ENCODE results near the gene TFAP2D.

The TFAP2D gene

DNA sequence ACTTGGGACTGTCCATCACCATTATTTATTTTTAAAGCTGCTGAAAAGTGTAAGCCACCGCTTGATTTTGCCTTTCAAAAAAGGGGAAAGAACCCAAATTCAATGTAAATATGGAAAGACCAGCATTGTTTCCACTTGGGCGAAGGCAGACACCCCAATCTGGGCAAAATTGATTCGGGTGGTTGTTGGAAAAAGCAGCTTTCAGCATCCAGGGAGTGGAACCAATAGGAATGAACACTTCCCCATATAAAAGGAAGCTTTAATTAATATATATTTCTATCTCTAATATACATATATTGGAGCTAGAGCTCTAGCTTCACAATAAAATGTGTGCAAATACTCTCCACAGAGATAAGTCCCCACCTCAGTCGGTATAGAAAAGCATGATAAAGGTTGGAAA lies at the start of gene TFAP2D:
Gene TFAP2D, plus strand, starts transcription at position 301 of the 400 bp plus-strand sequence. CDS start 530 bp downstream, outside the sequence.
- DNase-seq (ENCODE audit: low read depth in 2 of 3, low spot score in 2 of 3): no peak

DNA sequence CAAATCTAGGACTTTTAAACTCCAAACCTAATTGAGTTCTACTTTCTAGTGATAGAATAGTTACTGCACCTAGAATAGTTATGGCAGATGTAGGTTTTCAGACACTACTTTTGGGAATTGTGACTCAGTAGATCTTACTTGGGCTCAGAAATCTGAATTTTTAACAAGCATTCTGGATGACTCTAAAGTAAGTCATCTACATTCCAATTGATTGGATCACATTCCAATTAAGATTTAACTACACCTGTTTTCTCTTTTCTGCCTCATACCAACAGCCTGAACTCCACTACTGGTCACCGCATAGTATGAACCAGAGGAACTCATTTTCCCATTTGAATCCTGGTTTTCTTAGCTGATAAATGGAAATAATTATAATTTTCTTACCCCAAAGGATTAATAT lies 49.5 kb upstream of the TFAP2D start:
- no peak for DNase-seq (ENCODE audit: low read depth in 2 of 3, low spot score in 2 of 3)

DNA sequence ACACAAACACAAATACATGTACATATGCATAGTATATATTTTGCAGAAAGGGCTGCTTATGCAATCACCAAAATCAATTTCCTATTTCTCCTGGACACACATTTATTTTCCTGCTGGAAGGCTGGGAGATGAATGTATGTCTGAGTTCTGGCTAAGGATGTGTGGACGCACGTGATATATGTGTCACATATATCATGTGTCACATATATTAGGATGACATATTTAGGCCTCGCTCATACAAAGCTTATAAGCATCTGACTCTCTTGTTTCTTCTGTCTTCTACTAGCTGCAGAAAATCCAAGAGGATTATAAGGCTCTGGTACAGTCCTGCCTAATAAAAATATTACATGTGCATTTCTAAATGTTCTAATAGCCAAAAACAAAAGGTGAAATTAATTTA lies 47.2 kb upstream of the TFAP2D start:
- no peak for DNase-seq (ENCODE audit: low read depth in 2 of 3, low spot score in 2 of 3)

DNA sequence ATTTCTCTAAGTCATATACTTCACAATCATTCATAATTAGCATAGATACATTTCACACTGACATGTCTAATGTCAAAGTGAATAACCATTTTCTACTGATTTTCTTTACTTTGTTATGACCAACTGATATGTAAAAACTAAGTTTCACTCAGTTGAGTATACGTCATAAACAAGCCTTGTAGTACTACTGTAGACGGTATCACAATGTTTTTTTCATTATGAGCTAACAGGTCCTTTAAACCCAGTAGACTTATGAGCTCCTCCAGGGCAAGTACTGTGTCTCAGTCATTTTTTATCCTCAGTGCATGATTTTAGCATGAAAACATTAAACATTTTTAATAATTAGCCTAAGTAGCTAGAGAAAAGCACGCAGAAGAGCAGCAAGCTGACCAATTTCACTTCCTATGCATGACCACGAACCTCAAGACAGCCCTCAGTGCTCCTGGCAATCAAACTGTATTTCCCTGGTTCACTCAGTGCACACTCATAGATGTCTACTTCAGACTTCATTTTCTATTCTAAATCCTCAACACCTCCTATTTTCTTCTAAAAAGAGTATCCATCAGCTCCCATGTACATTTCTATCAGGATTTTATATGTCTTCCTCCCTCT lies 32.0 kb upstream of the TFAP2D start:
- no peak for DNase-seq (ENCODE audit: low read depth in 2 of 3, low spot score in 2 of 3)

DNA sequence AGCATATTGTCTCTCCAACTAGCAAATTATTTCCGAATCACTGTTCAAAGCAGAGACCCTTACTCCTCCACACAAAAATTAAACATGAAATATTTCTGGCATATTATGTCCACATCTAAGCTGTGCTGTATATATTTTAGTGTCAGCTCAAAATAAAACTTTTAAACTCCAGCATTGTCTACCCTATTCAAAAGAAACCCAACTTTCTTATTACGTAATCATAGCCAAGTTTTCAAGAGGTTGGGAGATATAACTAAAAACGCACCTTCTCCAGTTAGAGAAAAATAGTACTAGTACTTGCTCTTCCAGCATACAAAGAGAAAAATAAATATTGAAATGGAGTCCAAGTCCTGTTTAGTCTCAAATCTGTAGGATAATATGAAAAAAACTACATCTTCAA lies 24.1 kb upstream of the TFAP2D start:
- DNase-seq (ENCODE audit: low read depth in 2 of 3, low spot score in 2 of 3): no peak

DNA sequence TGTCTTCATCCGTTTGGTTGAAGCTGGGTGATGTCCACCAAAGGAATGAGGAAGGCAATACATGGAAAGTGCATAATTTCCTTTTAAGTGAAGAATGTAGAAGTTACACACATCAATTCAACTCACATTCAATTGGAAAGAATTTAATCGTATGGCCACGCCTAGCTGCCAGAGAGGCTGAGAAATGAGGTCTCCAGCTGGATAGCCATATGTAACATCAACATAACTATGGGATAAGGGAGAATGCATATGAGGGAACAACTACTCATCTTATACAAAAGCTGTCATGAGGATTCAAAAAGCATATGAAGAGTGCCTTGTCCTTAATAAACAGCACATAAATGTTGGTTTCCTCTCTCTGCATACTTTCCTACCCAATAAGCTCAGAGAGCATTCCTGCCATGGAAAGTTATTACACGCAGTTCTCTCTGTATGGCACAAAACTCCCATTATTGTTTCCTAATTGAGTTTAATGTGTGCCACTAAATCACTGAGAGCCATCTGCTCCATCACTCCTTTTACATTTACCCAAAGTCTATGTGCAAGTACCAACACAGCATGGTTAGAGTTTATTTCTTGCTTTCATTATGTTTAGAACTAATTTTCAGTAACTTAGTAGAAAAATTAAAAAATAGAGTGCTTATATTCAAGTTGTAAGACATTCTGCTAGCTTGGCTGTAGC lies 21.4 kb upstream of the TFAP2D start:
- no peak for DNase-seq (ENCODE audit: low read depth in 2 of 3, low spot score in 2 of 3)

DNA sequence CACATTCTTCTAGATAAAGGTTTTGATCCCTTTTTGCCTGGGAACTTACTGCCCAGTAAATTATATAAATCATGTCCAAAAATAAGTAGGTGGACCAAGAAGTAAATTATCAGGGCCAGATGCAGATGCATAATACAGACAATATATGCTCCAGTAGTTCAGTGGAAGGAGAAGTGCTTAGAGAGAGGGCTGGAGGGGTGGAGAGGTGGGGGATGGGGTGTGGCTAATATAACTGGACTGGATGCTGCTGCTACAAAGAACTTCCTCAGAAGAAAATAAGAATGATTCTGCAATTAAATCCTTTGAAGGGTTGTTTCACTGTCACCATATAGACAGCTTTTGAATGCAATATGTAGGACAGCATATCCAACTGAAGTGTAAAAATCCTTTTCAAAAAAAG lies 14.8 kb upstream of the TFAP2D start:
- DNase-seq (ENCODE audit: low read depth in 2 of 3, low spot score in 2 of 3): no peak

DNA sequence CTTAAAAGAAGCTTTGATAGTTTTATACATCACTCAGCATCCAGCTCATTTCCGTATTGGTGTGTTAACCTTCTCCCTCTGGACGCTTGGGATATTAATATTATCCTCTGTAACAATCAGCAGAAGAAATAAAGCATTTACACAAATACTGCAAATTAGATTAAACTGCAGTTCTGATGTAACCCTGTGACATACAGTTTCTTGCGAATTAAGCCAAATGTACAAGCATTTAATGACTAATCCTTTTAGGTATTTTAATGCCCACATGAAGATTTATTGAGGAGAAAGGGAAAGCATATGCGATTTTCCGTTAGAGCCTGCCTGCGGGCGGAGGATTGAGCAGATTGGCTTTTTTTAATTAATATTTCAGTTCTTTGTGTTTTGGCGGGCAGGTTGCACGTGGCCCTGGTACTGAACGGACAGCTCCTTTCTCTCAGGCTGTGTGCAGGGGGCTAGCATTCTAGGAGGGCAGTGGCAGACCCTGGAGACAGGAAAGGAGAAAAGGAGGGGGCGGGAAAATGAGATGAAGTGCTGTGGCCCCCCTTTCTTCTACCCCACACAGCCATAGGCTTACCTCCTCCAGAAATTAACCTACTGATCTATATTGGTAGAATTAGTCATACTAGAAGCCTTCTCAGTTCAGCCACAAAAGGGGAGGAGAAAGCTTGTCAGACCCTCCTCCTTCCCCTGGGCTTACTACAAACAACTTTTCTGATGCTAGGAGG lies 14.1 kb upstream of the TFAP2D start:
- no peak for DNase-seq (ENCODE audit: low read depth in 2 of 3, low spot score in 2 of 3)

DNA sequence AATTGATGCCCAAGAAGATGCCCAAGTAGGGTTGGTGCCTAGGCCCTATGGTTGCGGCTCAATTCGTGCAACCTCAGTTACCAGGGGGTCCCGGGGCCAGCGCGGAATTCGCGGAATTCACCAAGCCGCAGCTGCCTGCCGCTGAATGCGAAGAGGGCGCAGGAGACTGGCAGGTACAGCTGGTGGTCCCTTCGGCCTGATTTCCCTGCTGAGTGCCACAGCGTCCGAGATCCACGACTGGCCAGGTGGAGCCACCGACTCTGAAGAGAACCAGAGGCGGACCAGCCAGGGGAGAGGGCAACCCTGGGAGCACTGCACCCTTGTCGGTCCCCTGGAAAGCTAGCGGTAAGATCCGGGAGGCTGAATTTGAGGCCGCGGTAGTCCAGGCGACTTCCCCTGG lies 6.8 kb upstream of the TFAP2D start:
- no peak for DNase-seq (ENCODE audit: low read depth in 2 of 3, low spot score in 2 of 3)

DNA sequence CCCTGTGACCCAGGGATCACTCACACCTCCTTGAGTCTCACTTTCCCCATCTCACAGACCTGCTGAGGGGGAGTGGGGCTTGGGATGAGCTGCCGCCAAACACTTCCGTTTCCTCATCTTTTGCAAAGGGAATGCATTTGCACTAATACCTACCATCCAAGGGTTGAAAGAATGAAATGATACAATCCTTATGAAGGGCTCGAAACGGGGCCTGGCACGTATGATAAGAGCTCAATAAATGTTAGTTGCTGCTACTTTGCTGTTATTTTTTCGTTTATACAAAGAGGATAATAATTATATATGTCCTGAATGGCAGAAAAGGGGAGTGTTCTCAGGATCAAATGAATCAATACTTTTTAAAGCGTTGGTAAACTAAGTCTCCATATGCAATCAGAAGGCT lies 6.1 kb upstream of the TFAP2D start:
- DNase-seq (ENCODE audit: low read depth in 2 of 3, low spot score in 2 of 3): no peak

DNA sequence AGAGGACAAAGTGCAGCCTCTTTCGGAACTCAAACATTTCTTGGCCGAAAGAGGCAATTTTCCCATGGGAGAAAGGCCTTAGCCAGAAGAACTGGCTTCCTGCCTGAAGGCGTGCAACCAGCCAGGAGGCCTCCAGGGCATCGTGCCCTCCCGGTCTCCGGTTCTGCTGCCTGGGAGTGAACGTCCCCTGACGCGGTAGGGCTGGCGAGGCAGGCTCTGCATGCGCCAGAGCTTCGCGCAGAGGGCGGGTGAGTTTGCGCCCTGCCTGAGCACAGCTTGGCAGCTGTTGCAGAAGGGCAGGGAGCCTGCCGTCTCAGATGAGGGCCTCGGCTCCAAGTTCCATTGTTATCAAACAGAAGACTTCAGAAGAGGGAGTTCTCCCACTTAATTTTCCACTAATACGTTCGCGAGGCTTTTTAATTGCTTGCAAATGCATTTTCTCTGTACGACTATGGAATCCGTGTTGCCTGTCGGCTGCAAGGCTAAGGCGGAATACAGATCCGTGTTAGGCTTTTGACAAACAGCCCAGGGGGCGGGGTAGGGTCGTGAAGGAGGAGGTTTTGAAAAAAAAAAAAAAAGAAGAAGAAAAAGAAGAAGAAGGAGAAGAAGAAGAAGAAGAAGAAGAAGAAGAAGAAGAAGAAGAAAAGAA lies 5.5 kb upstream of the TFAP2D start:
- no peak for DNase-seq (ENCODE audit: low read depth in 2 of 3, low spot score in 2 of 3)

DNA sequence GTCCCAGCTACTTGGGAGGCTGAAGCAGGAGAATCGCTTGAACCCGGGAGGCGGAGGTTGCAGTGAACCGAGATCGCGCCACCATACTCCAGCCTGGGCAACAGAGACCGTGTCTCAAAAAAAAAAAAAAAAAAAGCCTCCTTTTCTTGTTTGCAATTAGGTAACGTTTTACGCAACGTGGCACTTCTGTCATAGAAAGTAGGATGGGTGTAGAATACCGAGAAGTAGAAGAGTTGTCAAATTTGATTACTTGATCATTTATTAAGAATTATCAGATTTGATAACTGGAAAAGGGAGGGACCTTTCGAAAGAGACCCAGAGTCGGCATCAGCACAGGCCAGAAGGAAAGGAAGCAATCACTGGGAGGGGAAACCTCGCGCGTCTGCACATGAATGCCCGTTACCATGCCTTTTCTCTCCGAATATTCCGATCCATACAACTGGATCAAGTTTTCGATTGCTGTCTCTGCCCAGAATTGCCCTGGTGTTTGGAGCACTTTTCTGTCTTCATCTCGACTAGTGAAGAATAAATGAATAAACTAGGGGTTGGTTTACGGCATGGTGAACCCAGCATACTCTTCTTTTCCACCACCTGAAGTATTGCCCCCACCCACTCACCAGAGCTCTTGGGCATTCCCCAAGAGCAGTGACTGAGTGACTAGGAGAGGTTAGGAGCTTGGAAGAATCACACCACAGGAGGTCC lies 4.5 kb upstream of the TFAP2D start:
- DNase-seq (ENCODE audit: low read depth in 2 of 3, low spot score in 2 of 3): no peak

DNA sequence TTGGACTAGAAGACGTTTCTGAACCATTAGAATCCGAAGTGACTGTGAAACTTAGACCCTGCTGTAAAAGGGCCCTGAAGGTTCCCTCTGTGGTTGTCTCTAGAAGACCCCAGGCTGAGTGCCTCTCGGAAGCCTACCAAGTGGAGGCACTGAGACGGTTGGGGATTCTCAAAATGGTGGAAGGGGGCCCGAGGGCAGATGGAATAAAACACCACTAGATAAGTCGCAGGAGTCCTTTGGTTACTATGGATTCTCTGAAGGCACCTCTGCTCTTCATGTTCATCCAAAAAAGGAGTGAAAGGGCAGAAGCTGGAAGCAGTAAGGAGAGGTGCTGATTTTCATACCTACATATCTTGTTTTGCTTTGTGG lies 4.0 kb upstream of the TFAP2D start:
- no peak for DNase-seq (ENCODE audit: low read depth in 2 of 3, low spot score in 2 of 3)

DNA sequence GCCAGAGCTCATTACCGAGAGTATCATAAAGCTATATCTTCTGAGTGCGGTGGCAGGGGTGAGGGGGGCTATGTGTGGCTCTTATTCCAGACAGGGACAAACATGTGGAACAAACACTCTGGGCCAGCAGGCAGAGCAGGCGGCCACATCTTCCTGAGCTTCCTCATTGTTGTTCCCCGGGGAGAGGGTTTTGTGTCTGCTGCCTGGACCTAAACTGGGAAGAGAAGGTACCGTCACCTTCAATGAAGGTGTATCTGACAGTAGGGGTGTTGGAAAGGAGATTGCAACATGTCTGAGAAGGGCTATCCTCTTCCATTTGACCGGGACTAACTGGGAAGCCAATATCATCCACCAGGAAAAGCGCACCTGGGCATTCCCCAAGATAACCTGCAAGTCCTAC lies 1.6 kb upstream of the TFAP2D start:
- no peak for DNase-seq (ENCODE audit: low read depth in 2 of 3, low spot score in 2 of 3)

DNA sequence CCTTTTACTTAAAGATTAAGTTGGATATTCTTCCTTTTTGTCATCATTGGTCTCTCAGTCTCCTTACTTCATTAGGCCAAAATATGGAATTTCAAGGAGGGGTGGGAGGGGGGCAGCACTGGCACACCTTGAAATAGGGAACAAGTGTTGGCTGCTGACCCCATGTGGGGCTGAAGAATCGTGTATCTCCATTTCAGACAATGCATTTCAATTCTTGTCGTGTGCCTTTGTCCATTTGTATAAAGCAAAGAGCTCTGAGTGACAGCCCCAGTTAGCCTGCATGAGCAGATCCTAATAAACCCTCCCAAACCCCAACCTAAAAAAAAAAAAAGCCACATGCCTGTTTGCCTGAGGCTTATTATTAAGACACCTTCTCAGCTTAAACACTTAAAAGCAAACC lies 1.0 kb upstream of the TFAP2D start:
- DNase-seq (ENCODE audit: low read depth in 2 of 3, low spot score in 2 of 3): no peak

DNA sequence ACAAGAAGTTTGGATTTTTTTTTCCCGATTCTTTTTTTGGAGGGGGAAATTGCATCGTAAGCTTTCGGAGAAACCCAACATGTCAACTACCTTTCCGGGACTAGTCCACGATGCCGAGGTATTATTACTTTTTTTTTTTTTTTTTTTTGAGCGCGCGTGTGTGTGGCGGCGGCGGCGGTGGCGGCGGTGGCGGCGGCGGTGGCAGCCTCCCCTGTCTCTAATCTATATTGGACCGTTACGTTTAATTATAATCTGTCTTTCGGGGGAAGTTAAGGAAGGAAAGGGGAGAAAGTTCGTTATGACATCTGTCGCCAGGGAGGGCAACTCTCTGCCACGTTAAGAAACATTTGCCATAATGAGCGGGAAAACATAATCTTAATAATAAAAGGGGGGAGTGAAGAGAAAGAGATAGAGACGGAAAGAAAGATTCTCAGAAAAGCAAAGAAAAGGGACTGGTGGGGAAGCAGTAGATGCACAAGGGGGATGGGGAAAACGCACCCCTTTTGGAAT lies 706 bp downstream of the TFAP2D start:
- no peak for DNase-seq (ENCODE audit: low read depth in 2 of 3, low spot score in 2 of 3)

DNA sequence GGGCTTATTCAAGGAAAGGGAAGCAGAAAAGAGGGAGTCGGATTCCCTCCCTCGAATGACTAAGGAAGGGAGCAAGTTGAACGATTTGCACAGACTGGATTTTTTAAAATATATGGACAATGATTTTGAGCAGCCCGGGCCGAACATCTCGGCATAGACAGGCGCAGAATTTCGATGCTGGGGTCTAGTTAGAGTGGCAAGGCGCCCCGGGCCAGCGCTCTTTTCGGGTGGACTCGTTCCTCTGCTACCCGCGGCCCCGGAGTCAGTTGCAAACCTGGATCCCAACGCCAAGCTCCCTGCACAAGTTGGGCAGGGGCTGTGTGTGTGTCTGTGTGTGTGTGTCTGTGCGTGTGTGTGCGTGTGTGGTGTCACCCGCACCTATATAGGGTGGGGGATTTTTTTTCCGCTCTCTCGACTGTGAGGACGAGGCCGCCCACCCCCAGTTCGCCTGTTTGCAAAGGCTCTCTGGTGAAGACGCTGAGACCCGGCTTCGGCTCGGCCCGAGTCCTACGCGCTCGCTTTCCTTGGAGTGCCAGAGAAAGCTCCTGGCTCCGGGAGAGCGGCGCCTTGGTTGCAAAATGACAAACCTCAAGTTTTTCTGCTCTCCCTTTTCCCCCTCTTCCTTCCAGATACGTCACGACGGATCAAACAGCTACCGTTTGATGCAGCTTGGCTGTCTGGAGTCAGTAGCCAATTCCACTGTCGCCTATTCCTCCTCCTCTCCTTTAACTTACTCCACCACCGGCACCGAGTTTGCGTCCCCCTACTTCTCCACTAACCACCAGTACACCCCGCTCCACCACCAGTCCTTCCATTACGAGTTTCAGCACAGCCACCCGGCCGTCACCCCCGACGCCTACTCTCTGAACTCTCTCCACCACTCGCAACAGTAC lies 1.4 kb downstream of the TFAP2D start:
- DNase-seq (ENCODE audit: low read depth in 2 of 3, low spot score in 2 of 3): no peak

DNA sequence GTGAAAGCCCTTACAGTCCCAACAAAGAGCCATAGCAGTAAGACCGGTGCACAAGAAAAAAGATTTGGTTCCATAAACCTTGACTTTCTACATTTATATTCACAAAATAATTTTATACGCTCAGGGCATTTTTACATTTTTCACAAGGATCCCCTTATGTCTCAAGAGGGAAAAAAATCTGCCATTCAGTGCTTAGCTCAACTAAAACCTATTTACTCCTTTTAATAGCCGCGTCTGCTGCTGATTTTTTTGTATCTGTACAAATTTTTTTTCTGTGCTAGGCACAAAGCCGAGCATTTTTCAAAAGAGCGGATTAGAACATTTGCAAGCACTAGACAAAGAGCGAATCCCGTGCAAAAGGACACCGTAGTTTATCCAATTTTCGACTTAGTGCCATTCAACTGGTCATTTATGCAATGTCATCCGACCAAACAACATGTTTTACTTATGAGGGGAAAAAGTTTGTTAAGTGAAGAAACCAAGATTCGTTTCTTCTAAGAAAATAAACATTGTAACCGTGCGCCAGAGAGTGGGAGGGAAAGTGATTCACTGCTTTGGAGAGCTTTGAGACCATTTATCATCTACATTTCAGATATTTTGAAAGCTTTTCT lies 3.7 kb downstream of the TFAP2D start:
- no peak for DNase-seq (ENCODE audit: low read depth in 2 of 3, low spot score in 2 of 3)

DNA sequence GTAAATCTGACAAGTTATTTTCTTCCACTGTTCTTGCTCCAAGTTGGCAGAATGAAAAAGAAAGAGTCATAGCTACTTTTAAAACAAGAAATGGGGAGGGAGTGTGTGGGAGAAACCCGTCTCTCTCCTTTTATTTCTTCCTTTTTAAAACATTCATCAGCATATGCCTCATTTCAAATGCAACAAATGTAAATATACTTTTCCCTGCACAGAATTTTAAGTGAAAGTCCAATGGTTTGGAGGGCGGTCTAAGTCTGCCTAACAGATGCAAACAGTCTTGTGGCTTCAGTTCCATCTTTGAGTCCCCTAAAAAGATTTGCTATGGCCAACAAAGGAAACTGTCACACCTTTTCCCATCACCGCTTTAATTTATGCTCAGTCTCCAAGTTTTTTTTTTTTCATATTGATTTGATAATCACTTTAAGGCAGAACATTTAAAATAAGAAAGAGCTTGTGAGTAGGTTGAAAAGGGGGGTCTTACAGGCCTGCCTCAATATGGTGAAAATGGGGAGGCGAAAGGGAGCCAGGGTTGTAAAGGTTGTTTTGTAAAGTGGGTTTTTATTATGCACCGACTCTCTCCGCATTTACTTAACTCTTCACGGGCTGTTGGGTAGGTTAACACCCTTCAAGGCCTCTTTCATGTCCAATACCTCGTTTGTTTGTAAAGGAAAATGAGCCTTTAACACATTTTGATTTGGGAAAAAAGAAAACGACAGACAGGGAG lies 4.6 kb downstream of the TFAP2D start:
- no peak for DNase-seq (ENCODE audit: low read depth in 2 of 3, low spot score in 2 of 3)
